IPS-NIHi7 (cell line): ENCODE measurements around the gene B9D1.

Experiments
- DNase-seq: peaks from one replicate; pipeline ENCODE4 v3.0.0; 2012; ENCODE audit warnings: mixed read lengths; ENCODE audit errors: extremely low spot score

The B9D1 gene

DNA sequence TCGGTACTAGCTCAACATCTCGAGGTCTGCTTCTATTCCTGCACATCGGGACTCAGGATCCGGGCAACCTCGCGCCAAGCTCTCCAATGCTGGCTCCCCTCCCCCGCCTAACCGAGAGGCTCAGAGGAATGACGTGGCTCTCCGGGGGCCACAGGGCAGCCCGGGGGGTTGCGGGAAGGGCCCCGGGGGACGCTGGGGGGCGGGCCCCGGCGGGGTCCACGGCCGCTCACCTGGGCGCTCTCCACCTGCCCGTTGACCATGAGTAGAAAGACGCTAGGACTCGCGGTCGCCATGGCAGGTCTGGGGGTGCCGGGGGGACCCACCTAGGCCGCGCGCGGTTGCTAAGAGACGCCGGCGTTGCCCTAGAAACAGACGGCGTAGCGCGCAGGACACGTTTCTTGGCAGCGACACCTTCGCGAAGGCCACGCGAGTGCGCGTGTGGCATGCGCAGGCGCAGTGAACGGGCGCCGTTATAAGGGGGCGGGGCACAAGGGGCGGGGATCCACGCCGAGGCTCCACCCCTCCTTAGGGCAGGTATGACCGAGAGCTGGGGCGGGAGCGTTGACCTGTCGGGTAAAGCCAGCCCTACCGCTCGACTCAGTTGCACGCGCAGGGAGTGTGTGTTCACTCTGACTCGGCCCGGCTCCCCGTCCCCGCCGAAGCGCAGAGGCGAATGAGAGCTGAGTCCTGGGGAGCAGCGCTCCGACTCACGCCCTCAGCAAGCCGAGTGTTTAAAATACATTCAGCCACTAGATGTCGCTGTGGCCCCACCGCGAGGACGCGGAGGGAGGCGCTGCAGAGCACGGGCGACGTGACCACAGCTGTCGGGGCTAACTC, at the start of gene B9D1:
Gene B9D1, minus strand, starts transcription at position 447 of the 837 bp plus-strand sequence. Its CDS starts 154 bp downstream, at position 293.
- DNase-seq, result peak; percentile 95

DNA sequence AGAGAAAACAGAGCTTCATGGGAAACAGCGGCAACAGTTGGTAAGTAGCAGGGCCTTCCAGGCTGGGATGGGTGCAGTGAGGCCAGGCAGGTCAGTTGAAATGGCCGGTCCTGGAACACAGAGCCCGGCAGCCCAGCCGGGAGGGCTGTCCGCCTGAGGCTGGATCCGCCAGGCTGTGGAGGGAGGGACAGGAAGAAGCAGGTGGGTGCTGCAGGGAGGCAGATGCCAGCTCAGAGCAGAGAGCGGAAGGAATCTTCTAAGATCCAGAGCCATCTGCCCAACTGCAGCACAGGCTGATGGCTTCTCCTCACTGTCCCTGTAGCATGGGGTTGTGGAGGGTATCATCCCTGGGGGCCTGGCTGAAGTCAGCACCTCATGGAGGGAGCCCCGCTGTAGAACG, 49.1 kb upstream of the B9D1 start:
- DNase-seq, result no peak

DNA sequence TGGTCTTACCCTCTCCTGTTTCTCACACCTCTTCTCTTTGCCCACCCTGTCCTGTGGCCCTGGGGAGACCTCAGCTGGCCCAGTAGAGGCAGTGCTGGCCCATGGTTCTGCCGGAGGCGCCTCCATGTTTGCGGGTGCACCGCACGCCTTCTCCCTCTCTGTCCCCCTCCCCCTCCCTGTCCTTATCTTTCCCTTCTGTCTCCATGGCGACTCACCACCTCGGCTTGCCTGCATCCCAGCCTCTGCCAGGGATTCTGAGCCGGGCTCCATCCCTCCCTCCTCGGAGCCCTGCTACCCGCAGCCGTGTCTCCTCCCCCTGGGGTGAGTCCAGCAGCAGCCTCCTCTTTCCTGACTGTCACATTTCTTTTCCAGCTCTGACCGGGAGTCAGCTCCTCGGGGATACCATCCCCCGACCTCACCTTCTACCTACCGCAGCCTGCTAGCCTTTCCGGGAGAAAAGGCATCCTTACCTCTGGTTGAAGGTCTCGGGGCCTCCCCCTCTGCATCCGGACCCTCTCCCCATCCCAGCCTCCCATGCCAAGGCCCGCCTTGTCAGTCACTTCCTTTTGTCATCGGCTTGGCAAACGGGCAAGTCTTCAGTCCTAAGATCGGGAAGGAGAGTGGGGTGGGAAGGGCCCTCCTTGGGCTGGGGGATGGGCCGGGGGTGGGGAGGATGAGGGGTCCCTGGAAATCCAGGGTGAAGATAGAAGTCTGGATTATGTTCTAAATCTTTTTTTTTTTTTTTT, 48.5 kb upstream of the B9D1 start, which contains the start of gene RNF112:
Gene RNF112, plus strand, starts transcription at position 358 of the 746 bp plus-strand sequence. Its CDS starts 177 bp downstream, at position 535.
- DNase-seq, result peak; percentile 41

DNA sequence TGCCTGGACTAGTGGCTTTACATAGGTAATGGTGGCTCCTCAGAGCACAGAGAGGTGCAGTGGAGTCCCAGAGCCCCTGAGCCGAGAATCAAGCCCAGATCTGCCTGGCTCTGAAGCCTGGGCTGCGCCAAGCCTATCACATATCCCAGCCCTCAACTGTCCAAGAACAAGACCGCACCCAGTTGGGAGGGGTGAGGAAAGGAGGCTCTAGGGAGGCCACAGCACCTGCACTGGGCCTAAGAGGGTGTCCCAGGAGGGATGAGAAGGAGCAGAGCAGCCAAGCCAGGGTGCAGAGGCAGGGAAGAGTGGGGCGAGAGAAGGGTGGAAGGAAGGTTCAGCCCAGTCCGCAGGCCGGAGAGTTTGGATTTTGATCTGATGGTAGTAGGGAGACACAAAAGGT, 47.6 kb upstream of the B9D1 start:
- DNase-seq, result no peak

GRCh38 chr17:19409509-19409908, 47.0 kb upstream of the B9D1 start:
- DNase-seq, result peak; percentile 37

DNA sequence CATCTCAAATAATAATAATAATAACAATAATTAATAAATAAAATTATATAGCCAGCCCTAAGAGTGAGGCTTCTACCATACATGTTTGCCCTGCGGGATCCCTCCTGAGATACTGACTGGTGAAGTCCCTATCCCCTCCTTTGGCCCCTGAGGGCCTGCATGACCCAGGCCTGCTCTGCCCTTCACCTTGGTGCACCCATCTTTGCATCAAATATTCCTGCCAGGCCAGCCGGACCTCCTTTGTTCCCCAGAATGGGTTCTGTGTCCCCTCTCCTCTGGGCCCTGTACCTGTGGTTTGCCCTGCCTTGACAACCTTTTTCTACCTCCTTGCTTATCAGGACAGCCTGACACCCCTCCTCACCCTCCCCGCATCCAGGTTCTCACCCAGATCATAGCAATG, 46.5 kb upstream of the B9D1 start:
- no peak for DNase-seq

DNA sequence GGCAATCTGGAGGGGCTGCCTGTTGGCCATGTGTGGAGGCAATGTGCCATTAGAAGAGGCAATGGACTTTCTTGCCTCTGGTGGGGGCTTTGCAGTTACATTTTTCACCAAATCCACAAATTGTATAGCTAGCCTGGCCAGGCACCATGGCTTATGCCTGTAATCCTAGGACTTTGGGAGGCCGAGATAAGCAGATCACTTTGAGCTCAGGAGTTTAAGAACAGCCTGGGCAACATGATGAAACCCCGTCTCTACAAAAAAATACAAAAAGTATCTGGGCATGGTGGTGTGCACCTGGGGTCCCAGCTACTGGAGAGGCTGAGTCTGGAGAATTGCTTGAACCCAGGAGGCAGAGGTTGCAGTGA, 45.8 kb upstream of the B9D1 start:
- DNase-seq, result no peak

GRCh38 chr17:19407601-19408345, 45.2 kb upstream of the B9D1 start:
- no peak for DNase-seq

DNA sequence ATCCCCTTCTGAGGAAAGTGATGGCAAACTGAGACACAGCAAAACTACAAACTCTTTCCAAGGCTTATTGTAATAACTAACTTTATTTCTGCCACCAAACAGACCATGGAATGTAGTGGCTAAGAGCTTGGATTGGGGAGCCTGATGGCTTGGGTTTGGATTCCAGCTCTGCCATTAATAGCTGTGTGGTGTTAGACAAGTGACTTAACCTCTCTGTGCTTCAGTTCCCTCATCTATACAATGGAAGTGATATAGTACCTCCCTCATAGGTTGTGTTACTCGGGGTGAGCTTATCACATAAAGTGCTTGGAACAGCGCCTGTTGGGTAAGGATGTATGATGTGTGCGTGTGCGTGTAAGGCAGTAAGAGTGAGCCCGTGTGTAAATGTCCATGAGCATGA, 42.6 kb upstream of the B9D1 start:
- no peak for DNase-seq

DNA sequence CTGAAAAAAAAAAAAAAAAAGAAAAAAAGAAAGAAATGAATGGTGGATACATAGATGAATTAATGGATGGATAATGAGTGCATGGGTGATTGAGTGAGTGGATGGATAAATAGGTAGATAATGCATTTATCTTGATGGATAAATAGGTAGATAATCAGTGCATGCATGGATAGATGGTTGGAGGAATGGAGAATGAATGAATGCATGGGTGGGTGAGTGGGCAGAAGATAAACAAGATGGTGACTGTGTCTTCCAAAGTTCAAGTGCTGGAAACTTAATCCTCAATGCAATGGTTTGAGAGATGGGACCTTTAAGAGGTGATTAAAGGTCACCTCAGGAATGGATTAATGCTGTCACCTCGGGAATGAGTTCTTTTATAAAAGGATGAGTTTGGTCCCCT, 41.7 kb upstream of the B9D1 start:
- DNase-seq, result no peak

DNA sequence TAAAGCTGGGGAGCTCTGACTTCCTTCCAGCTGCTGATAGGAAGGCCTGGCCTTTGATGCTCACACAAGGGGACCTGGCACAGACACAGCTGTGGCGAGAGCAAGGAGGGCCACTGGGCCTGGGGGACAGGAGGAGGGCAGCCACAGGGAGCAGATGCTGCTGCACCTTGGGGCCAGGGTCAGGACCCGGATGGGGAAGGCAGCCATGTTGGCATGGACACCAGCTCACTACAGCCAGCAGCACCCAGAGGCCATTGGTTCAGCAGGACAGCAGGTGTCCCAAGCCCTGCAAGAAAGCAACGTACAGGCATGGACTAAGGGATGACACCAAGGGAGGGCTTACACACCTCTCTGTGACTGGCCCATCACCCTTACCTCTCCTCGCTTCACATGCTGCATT, 40.5 kb upstream of the B9D1 start:
- no peak for DNase-seq

GRCh38 chr17:19402171-19402570, 39.6 kb upstream of the B9D1 start:
- no peak for DNase-seq

DNA sequence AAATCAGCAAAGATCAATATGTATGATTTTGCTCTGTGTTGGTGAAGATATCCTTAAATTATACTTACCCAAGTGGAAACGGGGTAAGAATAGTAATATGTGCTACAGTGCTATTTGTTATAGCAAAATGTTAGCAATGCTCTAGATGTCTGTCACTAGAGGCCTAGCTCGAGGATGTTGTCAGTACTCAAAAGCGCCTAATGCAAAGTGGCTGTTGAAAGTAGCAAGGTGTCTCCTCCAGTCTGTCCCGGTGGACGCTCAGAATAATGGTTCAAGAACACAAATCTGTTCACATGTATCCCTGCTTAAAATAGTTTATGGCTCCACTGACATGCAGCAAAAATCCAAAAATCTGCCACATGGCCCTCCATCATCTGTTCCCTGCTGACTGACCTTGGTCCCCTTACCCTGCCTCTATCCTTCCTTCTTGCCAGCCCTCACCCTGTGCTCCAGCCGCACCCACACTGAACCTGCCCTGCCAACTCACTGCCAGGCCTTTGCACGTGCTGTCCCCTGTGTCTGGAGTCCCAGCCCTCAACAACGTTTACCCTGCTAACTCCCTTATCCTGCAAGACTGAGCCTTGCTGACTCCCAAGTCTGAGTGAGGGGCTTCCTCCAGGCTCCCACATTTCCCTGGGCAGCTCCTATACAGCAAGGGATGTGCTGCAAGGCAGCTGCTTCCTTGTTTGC, 38.9 kb upstream of the B9D1 start:
- DNase-seq, result no peak

GRCh38 chr17:19399750-19400450, 37.4 kb upstream of the B9D1 start:
- DNase-seq, result no peak

GRCh38 chr17:19398301-19399181, 36.0 kb upstream of the B9D1 start:
- no peak for DNase-seq

DNA sequence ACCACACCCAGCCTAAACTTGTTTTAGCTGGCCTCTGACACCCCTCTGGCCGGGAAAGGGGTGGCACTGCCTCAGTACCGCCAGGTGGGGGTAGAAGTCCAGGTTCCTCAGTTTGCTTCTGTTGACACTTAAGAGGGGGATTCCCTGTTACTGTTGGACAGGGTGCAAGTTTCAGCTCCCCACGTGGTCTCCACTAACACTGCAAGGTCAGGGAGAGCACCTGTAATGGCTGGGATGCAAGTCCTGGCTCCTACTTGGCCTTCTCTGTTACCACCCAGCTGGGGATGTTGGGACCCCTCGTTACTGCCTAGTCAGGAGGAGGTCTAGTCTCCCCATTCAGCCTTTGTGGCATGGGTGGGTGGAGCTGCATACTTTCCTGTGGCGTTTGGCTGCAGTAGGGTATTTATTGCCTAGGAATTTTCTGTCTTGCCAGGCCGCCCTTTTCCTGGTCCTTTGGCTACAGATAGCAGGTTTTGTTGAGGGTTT, 35.1 kb upstream of the B9D1 start:
- peak; percentile 57 for DNase-seq

DNA sequence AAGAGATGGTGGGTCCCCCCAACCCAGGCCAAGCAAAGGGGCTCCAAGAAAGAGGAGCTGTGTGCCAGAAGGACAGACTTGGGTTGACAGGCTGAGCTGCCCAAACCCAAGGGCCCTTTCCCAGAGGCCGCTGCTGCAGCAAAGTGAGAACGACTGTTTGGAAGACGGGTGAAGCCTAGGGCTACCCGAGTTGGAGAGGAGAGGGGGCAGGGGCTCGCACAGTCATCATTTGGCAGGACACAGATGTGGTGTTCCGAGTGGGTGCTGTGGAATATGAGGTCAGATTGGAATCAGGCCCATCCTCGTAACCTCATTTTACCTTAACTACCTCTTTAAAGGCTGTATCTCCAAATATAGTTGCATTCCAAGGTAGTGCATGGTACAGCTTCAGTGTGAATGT, 29.8 kb upstream of the B9D1 start:
- DNase-seq, result no peak

GRCh38 chr17:19391432-19391831, 28.9 kb upstream of the B9D1 start:
- DNase-seq, result no peak

DNA sequence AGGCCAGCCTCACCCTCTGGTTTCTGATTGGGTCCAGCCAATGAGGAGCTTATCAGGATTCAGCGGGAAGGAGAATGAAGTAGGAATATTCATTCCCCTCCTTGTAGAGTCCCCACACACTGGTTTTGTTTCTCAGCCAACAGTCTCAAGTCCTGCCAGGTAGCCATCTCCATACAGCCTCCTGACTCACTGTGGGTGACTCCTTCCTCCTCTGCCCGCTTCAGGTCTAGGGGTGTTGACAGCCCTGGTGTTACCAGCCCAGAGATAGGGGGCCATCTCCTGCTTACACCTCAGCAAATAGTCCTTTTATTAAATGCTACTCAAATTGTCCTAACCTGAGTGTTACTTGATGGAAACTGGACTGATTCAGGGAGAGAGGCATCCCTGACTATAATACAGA, 28.4 kb upstream of the B9D1 start:
- DNase-seq, result no peak
